NCI-H1417 (cell line): ENCODE results near the gene G0S2.

Experiments used
- DNase-seq, 3 experiments: peaks; one replicate each; lab custom pipeline; 2025; lab: John Stamatoyannopoulos, UW

G0S2 gene

GRCh38 chr1:209648931-209649776 is 26.1 kb upstream of the G0S2 start:
- DNase-seq: no peak

GRCh38 chr1:209650454-209650853 is 24.8 kb upstream of the G0S2 start:
- DNase-seq: no peak

GRCh38 chr1:209651138-209651587 is 24.0 kb upstream of the G0S2 start:
- no peak for DNase-seq

GRCh38 chr1:209652121-209652735 is 23.0 kb upstream of the G0S2 start, which contains the start of gene LAMB3:
Gene LAMB3, minus strand, starts transcription at chr1:209652425. Its CDS starts 1,481 bp downstream, at chr1:209650944.
- DNase-seq: no peak

- peak; percentile 46 to 71 (median 62) for DNase-seq
Observed at GRCh38 chr1:209652873-209653401, 22.3 kb upstream of the G0S2 start.

- peak in 2 of 3 experiments; percentile 61 to 82 for DNase-seq
Observed at GRCh38 chr1:209653915-209654351, 21.3 kb upstream of the G0S2 start.

- no peak for DNase-seq
Observed at GRCh38 chr1:209655411-209656231, 19.6 kb upstream of the G0S2 start.

GRCh38 chr1:209657140-209657879 is 17.9 kb upstream of the G0S2 start:
- no peak for DNase-seq

GRCh38 chr1:209657918-209658317 is 17.3 kb upstream of the G0S2 start:
- DNase-seq: peak in 1 of 3 experiments; percentile 44

GRCh38 chr1:209659909-209660308 is 15.3 kb upstream of the G0S2 start:
- DNase-seq: no peak

GRCh38 chr1:209661071-209661470 is 14.1 kb upstream of the G0S2 start:
- no peak for DNase-seq

GRCh38 chr1:209662879-209663327 is 12.3 kb upstream of the G0S2 start:
- DNase-seq: no peak

GRCh38 chr1:209667103-209667502 is 8.1 kb upstream of the G0S2 start:
- DNase-seq: no peak

- no peak for DNase-seq
Observed at GRCh38 chr1:209667708-209668107, 7.5 kb upstream of the G0S2 start.

GRCh38 chr1:209670441-209671082 is 4.7 kb upstream of the G0S2 start:
- no peak for DNase-seq

- DNase-seq: no peak
Observed at GRCh38 chr1:209672705-209673630, 2.2 kb upstream of the G0S2 start.

GRCh38 chr1:209673631-209674417 is 1.4 kb upstream of the G0S2 start:
- no peak for DNase-seq

GRCh38 chr1:209675565-209676154 is 448 bp downstream of the G0S2 start:
- peak in 2 of 3 experiments; percentile 81 to 83 for DNase-seq
